OCI-LY7 (cell line): ENCODE measurements around the gene NEO1.
"Not testable (repeated sequence)": the region's sequence is repeated elsewhere in the genome, so short reads cannot be mapped to it uniquely, and the experiment has no call there.

ENCODE experiments used
- CTCF ChIP-seq: fragments of 200-600 bp; sonication (generic); conservative IDR thresholded peaks from 2 replicates; pipeline ENCODE4 v1.5.1; 2014; ENCODE audit warnings: mild to moderate bottlenecking, antibody characterized with exemption, low read length, moderate library complexity, mixed read lengths
- EZH2phosphoT487 ChIP-seq: fragments of 200-600 bp; sonication (generic); IDR thresholded peaks from 2 replicates; pipeline ENCODE4 v1.6.1; 2018; ENCODE audit warnings: low read depth, borderline replicate concordance, mild to moderate bottlenecking, mixed run types, antibody characterized with exemption, low read length, moderate library complexity, mixed read lengths

DNA sequence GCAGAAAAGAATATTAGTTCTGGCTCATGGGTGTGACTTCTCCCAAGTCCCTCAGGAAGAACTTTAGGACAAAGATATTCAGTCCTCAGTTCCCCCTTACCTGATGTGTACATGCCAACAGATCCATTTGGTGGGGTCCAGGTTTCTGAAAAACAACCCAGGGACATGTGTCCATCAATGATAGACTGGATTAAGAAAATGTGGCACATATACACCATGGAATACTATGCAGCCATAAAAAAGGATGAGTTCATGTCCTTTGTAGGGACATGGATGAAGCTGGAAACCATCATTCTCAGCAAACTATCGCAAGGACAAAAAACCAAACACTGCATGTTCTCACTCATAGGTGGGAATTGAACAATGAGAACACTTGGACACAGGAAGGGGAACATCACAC, 114.4 kb downstream of the NEO1 start:
- TF ChIP-seq CTCF, EZH2phosphoT487: not testable (repeated sequence)
